SK-N-SH treated with all-trans-retinoic acid at 6 μM for 48 hours (cell line): ENCODE measurements around the gene ABCC3.

Experiments used
- BACH2 ChIP-seq: fragments of 250-450 bp; sonication (Bioruptor Pico); IDR thresholded peaks from 2 replicates; pipeline ENCODE4 v1.9.0; 2021; ENCODE audit warnings: mild to moderate bottlenecking, borderline replicate concordance
- ISL1 ChIP-seq: fragments of 250-450 bp; sonication (Bioruptor Pico); IDR thresholded peaks from 2 replicates; pipeline ENCODE4 v2.1.2; 2022; ENCODE audit warnings: mild to moderate bottlenecking, moderate library complexity
- PATZ1 ChIP-seq: fragments of 250-450 bp; sonication (Bioruptor Pico); IDR thresholded peaks from 2 replicates; pipeline ENCODE4 v1.8.0; 2020; ENCODE audit warnings: mild to moderate bottlenecking, moderate library complexity, borderline replicate concordance
- TCF4 ChIP-seq: fragments of 250-450 bp; sonication (Bioruptor Pico); IDR thresholded peaks from 2 replicates; pipeline ENCODE4 v1.8.0; 2021; ENCODE audit warnings: mild to moderate bottlenecking, moderate library complexity, borderline replicate concordance
- TOX ChIP-seq: fragments of 250-450 bp; sonication (Bioruptor Pico); IDR thresholded peaks from 2 replicates; pipeline ENCODE4 v1.8.0; 2021; ENCODE audit warnings: mild to moderate bottlenecking, moderate library complexity, borderline replicate concordance
- ZNF70 ChIP-seq: fragments of 450-650 bp; formaldehyde crosslinking; IDR thresholded peaks from 2 replicates; pipeline ENCODE4 v1.5.0; 2020; ENCODE audit warnings: mild to moderate bottlenecking, moderate library complexity
- ZNF8 ChIP-seq: fragments of 450-650 bp; formaldehyde crosslinking; IDR thresholded peaks from 2 replicates; pipeline ENCODE4 v1.5.0; 2020; ENCODE audit warnings: mild to moderate bottlenecking, moderate library complexity
- TF ChIP-seq, protein P1 (sequence below): fragments of 250-450 bp; sonication (Bioruptor Pico); IDR thresholded peaks from 2 replicates; pipeline ENCODE4 v1.5.0; 2020; ENCODE audit warnings: mild to moderate bottlenecking, moderate library complexity
- TF ChIP-seq, protein P2 (sequence below): fragments of 250-450 bp; sonication (Bioruptor Pico); IDR thresholded peaks from 2 replicates; pipeline ENCODE4 v1.5.1; 2020; ENCODE audit warnings: low read depth, mild to moderate bottlenecking, moderate library complexity

DNA sequence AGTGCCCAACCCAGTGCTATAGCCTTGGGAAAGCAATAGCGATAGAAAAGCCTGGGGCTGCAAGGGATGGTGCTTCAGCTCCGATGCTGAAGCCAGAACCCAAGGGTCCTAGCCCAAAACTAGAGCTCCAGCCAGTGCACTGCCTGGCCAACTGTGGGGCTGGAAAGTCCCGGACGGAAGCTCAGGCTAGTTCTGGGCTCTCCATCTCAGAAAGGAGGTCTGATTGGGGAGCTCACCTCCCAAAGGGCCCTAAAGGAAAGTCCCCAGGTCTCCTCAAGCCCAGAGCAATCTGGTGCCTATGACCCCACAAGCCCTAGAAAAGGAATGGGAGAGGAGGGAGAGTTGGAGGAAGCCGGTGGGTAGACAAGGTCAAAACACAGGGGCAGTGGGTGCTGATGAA, 2.0 kb upstream of the ABCC3 start:
- TF ChIP-seq, protein P1, sequence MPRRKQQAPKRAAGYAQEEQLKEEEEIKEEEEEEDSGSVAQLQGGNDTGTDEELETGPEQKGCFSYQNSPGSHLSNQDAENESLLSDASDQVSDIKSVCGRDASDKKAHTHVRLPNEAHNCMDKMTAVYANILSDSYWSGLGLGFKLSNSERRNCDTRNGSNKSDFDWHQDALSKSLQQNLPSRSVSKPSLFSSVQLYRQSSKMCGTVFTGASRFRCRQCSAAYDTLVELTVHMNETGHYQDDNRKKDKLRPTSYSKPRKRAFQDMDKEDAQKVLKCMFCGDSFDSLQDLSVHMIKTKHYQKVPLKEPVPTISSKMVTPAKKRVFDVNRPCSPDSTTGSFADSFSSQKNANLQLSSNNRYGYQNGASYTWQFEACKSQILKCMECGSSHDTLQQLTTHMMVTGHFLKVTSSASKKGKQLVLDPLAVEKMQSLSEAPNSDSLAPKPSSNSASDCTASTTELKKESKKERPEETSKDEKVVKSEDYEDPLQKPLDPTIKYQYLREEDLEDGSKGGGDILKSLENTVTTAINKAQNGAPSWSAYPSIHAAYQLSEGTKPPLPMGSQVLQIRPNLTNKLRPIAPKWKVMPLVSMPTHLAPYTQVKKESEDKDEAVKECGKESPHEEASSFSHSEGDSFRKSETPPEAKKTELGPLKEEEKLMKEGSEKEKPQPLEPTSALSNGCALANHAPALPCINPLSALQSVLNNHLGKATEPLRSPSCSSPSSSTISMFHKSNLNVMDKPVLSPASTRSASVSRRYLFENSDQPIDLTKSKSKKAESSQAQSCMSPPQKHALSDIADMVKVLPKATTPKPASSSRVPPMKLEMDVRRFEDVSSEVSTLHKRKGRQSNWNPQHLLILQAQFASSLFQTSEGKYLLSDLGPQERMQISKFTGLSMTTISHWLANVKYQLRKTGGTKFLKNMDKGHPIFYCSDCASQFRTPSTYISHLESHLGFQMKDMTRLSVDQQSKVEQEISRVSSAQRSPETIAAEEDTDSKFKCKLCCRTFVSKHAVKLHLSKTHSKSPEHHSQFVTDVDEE = no peak
- TF ChIP-seq BACH2 (CRISPR knock-in tag) (no peak), PATZ1 (CRISPR knock-in tag) (no peak), TOX (CRISPR knock-in tag) (no peak), ZNF70 (CRISPR knock-in tag) (no peak), ISL1 (CRISPR knock-in tag) (no peak), ZNF8 (CRISPR knock-in tag) (no peak), TCF4 (CRISPR knock-in tag) (no peak)
- TF ChIP-seq, protein P2, sequence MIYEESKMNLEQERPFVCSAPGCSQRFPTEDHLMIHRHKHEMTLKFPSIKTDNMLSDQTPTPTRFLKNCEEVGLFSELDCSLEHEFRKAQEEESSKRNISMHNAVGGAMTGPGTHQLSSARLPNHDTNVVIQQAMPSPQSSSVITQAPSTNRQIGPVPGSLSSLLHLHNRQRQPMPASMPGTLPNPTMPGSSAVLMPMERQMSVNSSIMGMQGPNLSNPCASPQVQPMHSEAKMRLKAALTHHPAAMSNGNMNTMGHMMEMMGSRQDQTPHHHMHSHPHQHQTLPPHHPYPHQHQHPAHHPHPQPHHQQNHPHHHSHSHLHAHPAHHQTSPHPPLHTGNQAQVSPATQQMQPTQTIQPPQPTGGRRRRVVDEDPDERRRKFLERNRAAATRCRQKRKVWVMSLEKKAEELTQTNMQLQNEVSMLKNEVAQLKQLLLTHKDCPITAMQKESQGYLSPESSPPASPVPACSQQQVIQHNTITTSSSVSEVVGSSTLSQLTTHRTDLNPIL (CRISPR knock-in tag) = no peak
